ENCODE results near the gene NFE2L1.
A peak's percentile ranks its signal among the peaks of the same experiment; 100 is the strongest.

NFE2L1 gene

DNA sequence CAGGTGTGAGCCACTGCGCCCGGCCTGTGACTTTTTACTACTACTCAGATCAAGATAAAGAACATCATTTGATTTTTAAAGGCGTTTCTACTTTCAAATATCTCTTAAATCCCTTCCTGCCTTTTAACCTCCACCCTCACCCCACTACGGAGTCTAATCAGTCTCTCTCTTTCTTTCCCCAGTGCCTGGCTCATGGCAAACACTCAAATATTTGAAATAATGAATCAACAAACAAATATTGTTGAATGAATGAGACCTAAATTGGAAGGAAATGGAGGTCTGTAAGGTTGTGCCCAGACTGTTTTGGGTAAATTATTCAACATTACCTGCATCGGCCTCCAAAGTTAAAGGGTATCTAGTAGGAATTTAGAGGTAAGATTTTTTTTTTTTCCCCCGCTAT, 25.3 kb upstream of the NFE2L1 start:
- H3K4me1 ChIP-seq (ENCODE audit: low read depth, poor library complexity, severe bottlenecking): peaks cover 37% of the 10 kb centered on the region
- no peak overlapping the region for H3K9ac ChIP-seq
- peak overlapping the region; percentile 60 for H3K4me2 ChIP-seq
- H3K27ac ChIP-seq: no peak overlapping the region
- no peaks in the 10 kb centered on the region for H3K27me3 ChIP-seq (ENCODE audit: insufficient read depth, low read depth)
- TF ChIP-seq, protein P1, sequence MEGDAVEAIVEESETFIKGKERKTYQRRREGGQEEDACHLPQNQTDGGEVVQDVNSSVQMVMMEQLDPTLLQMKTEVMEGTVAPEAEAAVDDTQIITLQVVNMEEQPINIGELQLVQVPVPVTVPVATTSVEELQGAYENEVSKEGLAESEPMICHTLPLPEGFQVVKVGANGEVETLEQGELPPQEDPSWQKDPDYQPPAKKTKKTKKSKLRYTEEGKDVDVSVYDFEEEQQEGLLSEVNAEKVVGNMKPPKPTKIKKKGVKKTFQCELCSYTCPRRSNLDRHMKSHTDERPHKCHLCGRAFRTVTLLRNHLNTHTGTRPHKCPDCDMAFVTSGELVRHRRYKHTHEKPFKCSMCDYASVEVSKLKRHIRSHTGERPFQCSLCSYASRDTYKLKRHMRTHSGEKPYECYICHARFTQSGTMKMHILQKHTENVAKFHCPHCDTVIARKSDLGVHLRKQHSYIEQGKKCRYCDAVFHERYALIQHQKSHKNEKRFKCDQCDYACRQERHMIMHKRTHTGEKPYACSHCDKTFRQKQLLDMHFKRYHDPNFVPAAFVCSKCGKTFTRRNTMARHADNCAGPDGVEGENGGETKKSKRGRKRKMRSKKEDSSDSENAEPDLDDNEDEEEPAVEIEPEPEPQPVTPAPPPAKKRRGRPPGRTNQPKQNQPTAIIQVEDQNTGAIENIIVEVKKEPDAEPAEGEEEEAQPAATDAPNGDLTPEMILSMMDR (conservative IDR thresholded peaks at IDR 0.05; ENCODE audit: low read depth, low read length): no peak
- no peaks in the 10 kb centered on the region for H4K20me1 ChIP-seq (ENCODE audit: insufficient read depth)
- no peaks in the 10 kb centered on the region for H3K79me2 ChIP-seq (ENCODE audit: insufficient read depth, low read depth)
- peak overlapping the region; percentile 93 for H2AFZ ChIP-seq (ENCODE audit: low read depth)
- no peak overlapping the region for H3K4me3 ChIP-seq (IDR thresholded peaks at IDR 0.05; ENCODE audit: insufficient read depth, low read depth, low read length)
- no peaks in the 10 kb centered on the region for H3K36me3 ChIP-seq (ENCODE audit: insufficient read depth)

- TF ChIP-seq, protein P1 (conservative IDR thresholded peaks at IDR 0.05; ENCODE audit: low read depth, low read length): peak; percentile 52
- H4K20me1 ChIP-seq (ENCODE audit: insufficient read depth): no peaks in the 10 kb centered on the region
- peak overlapping the region; percentile 53; the same call in 1 of the 2 replicates for H3K9ac ChIP-seq
- no peaks in the 10 kb centered on the region for H3K79me2 ChIP-seq (ENCODE audit: insufficient read depth, low read depth)
- H3K4me2 ChIP-seq: peak overlapping the region; percentile 60
- H3K4me3 ChIP-seq (IDR thresholded peaks at IDR 0.05; ENCODE audit: insufficient read depth, low read depth, low read length): no peak overlapping the region
- peak overlapping the region; percentile 28; the same call in 1 of the 2 replicates for H3K27ac ChIP-seq
- no peaks in the 10 kb centered on the region for H3K36me3 ChIP-seq (ENCODE audit: insufficient read depth)
- peak overlapping the region; percentile 93 for H2AFZ ChIP-seq (ENCODE audit: low read depth)
- H3K27me3 ChIP-seq (ENCODE audit: insufficient read depth, low read depth): no peaks in the 10 kb centered on the region
- H3K4me1 ChIP-seq (ENCODE audit: low read depth, poor library complexity, severe bottlenecking): peaks cover 30% of the 10 kb centered on the region
These were observed 24.6 kb upstream of the NFE2L1 start for GRCh38 chr17:48023400-48024148.

- Histone ChIP-seq H3K27ac (peak overlapping the region; percentile 28; the same call in 1 of the 2 replicates), H3K4me3 (IDR thresholded peaks at IDR 0.05; ENCODE audit: insufficient read depth, low read depth, low read length) (no peak overlapping the region), H3K4me2 (peak overlapping the region; percentile 60), H4K20me1 (ENCODE audit: insufficient read depth) (no peaks in the 10 kb centered on the region), H3K9ac (peak overlapping the region; percentile 53; the same call in 1 of the 2 replicates), H2AFZ (ENCODE audit: low read depth) (peak overlapping the region; percentile 93), H3K4me1 (ENCODE audit: low read depth, poor library complexity, severe bottlenecking) (peaks cover 28% of the 10 kb centered on the region), H3K36me3 (ENCODE audit: insufficient read depth) (no peaks in the 10 kb centered on the region), H3K79me2 (ENCODE audit: insufficient read depth, low read depth) (no peaks in the 10 kb centered on the region), H3K27me3 (ENCODE audit: insufficient read depth, low read depth) (no peaks in the 10 kb centered on the region)
- TF ChIP-seq, protein P1 (conservative IDR thresholded peaks at IDR 0.05; ENCODE audit: low read depth, low read length): no peak
These were observed 23.8 kb upstream of the NFE2L1 start for GRCh38 chr17:48024149-48025039.

GRCh38 chr17:48025040-48025903, 22.9 kb upstream of the NFE2L1 start:
- H2AFZ ChIP-seq (ENCODE audit: low read depth): peak overlapping the region; percentile 93
- H3K79me2 ChIP-seq (ENCODE audit: insufficient read depth, low read depth): no peaks in the 10 kb centered on the region
- no peak overlapping the region for H3K9ac ChIP-seq
- H3K27me3 ChIP-seq (ENCODE audit: insufficient read depth, low read depth): no peaks in the 10 kb centered on the region
- peak overlapping the region; percentile 85 for H3K4me2 ChIP-seq
- no peaks in the 10 kb centered on the region for H4K20me1 ChIP-seq (ENCODE audit: insufficient read depth)
- TF ChIP-seq, protein P1 (conservative IDR thresholded peaks at IDR 0.05; ENCODE audit: low read depth, low read length): peak; percentile 64
- no peaks in the 10 kb centered on the region for H3K36me3 ChIP-seq (ENCODE audit: insufficient read depth)
- no peak overlapping the region; the same call in 1 of the 2 replicates for H3K27ac ChIP-seq
- H3K4me1 ChIP-seq (ENCODE audit: low read depth, poor library complexity, severe bottlenecking): peaks cover 28% of the 10 kb centered on the region
- no peak overlapping the region for H3K4me3 ChIP-seq (IDR thresholded peaks at IDR 0.05; ENCODE audit: insufficient read depth, low read depth, low read length)
